ENCODE results near the gene PAPPA. TPM values are rescaled to one million over a fixed set of nuclear protein-coding genes. Genes with fewer than 3 reads are reported as not detected.

Gene PAPPA
- total RNA-seq, 1 experiment from 2014 or later, result 0.22 TPM

DNA sequence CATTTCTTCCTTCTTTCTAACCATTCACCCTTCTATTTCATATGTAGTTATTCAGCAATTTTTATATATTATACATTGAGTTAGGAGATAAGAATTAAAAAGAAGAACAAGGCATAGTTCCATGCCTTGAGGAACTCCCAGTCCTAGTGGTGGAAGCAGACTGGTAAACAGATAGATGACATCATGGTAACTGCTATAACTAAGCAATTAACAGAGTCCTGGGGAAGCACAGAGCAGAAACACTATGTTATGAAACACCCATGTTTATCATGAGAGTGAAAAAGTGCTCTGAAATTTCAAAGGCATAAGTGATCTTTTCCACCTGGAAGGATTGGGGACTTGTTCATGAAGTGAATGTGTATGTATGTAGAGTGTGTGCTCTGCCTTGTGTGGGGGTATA, 14.6 kb downstream of the PAPPA start:
- H3K9me3 Mint-ChIP-seq, result no peaks in the 10 kb centered on the region
- no peak overlapping the region for H3K4me3 Mint-ChIP-seq
- no peak for TF ChIP-seq MXD4 (CRISPR knock-in tag; IDR thresholded peaks at IDR 0.05; ENCODE audit: borderline replicate concordance)
- no peak for TF ChIP-seq NR3C1 (CRISPR knock-in tag; conservative IDR thresholded peaks at IDR 0.05; ENCODE audit: low read depth)
- TF ChIP-seq, protein P1, sequence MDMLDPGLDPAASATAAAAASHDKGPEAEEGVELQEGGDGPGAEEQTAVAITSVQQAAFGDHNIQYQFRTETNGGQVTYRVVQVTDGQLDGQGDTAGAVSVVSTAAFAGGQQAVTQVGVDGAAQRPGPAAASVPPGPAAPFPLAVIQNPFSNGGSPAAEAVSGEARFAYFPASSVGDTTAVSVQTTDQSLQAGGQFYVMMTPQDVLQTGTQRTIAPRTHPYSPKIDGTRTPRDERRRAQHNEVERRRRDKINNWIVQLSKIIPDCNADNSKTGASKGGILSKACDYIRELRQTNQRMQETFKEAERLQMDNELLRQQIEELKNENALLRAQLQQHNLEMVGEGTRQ (CRISPR knock-in tag; IDR thresholded peaks at IDR 0.05), result no peak
- no peak for TF ChIP-seq ZNF317 (CRISPR knock-in tag; IDR thresholded peaks at IDR 0.05; ENCODE audit: borderline replicate concordance, low read depth)
- no peak overlapping the region for H3K27ac Mint-ChIP-seq
- H3K36me3 Mint-ChIP-seq, result no peaks in the 10 kb centered on the region
- H3K27me3 Mint-ChIP-seq (ENCODE audit: low read depth), result peaks cover 7% of the 10 kb centered on the region
- ChIA-PET CTCF (interaction anchor here (0.6 to 1.2 kb wide), 2 partner anchors 287 to 327 kb away, joined by 3 read pairs; no protein-coding TSS in a partner anchor), POLR2A (no interaction called here)
- DNase-seq (ENCODE audit: low spot score) (no peak), ATAC-seq (no peak)
- H3K4me1 Mint-ChIP-seq, result no peaks in the 10 kb centered on the region

GRCh38 chr9:116172216-116172615, 18.6 kb downstream of the PAPPA start:
- peaks cover 16% of the 10 kb centered on the region for H3K27me3 Mint-ChIP-seq (ENCODE audit: low read depth)
- CTCF ChIA-PET, result no interaction called here
- H3K36me3 Mint-ChIP-seq, result no peaks in the 10 kb centered on the region

DNA sequence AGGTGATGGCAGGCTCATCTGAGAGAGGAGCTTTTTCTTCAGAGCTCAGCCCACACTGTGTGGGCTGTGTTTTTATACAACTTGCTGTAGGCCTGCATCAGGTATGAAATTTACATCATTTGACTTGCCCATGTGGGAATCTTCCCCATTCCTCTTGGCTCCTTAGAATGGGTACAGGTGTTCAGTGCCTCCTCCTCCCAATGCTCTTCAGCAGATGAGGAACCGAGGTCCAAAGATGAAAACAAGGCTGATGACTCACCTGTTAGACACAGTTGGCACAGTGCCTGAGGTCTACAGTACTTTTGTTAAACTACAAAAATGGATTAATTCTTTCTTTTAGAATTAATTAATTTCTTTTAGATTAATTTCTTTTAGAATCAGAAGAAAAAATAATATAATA, 20.8 kb downstream of the PAPPA start:
- DNase-seq (ENCODE audit: low spot score), result no peak
- no peak for TF ChIP-seq AR (CRISPR knock-in tag; IDR thresholded peaks at IDR 0.05)
- no peak for TF ChIP-seq FOXJ3 (CRISPR knock-in tag; IDR thresholded peaks at IDR 0.05; ENCODE audit: borderline replicate concordance)
- TF ChIP-seq, protein P2, sequence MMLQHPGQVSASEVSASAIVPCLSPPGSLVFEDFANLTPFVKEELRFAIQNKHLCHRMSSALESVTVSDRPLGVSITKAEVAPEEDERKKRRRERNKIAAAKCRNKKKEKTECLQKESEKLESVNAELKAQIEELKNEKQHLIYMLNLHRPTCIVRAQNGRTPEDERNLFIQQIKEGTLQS (CRISPR knock-in tag; conservative IDR thresholded peaks at IDR 0.05), result no peak
- no peak for TF ChIP-seq NR2C2 (CRISPR knock-in tag; IDR thresholded peaks at IDR 0.05)
- no peak for TF ChIP-seq E2F4 (CRISPR knock-in tag; IDR thresholded peaks at IDR 0.05; ENCODE audit: borderline replicate concordance, low read depth)
- TF ChIP-seq MAX (CRISPR knock-in tag; IDR thresholded peaks at IDR 0.05), result no peak
- no peak for TF ChIP-seq ZNF121 (CRISPR knock-in tag; IDR thresholded peaks at IDR 0.05)
- TF ChIP-seq HMGXB4 (CRISPR knock-in tag; IDR thresholded peaks at IDR 0.05), result no peak
- TF ChIP-seq FOXP1 (CRISPR knock-in tag; IDR thresholded peaks at IDR 0.05; ENCODE audit: borderline replicate concordance), result no peak
- no peak for TF ChIP-seq TEAD1 (CRISPR knock-in tag; IDR thresholded peaks at IDR 0.05)
- Mint-ChIP-seq H3K4me3 (no peak overlapping the region), H3K27me3 (ENCODE audit: low read depth) (peaks cover 24% of the 10 kb centered on the region), H3K27ac (no peak overlapping the region), H3K4me1 (no peaks in the 10 kb centered on the region), H3K9me3 (no peaks in the 10 kb centered on the region), H3K36me3 (no peaks in the 10 kb centered on the region)
- no peak for ATAC-seq
- POLR2A ChIA-PET, result interaction anchor here (0.5 to 0.6 kb wide), 2 partner anchors 22 to 200 kb away, joined by 3 read pairs; no protein-coding TSS in a partner anchor
- CTCF ChIA-PET, result no interaction called here

More at GRCh38 chr9:116172216-116172615, 18.6 kb downstream of the PAPPA start:
- no peak for TF ChIP-seq NFATC4 (CRISPR knock-in tag; IDR thresholded peaks at IDR 0.05)
- TF ChIP-seq, protein P3, sequence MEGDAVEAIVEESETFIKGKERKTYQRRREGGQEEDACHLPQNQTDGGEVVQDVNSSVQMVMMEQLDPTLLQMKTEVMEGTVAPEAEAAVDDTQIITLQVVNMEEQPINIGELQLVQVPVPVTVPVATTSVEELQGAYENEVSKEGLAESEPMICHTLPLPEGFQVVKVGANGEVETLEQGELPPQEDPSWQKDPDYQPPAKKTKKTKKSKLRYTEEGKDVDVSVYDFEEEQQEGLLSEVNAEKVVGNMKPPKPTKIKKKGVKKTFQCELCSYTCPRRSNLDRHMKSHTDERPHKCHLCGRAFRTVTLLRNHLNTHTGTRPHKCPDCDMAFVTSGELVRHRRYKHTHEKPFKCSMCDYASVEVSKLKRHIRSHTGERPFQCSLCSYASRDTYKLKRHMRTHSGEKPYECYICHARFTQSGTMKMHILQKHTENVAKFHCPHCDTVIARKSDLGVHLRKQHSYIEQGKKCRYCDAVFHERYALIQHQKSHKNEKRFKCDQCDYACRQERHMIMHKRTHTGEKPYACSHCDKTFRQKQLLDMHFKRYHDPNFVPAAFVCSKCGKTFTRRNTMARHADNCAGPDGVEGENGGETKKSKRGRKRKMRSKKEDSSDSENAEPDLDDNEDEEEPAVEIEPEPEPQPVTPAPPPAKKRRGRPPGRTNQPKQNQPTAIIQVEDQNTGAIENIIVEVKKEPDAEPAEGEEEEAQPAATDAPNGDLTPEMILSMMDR (IDR thresholded peaks at IDR 0.05), result no peak
- TF ChIP-seq GABPB1 (CRISPR knock-in tag; IDR thresholded peaks at IDR 0.05), result no peak
- TF ChIP-seq TEAD4 (CRISPR knock-in tag; IDR thresholded peaks at IDR 0.05), result no peak
- no peak for TF ChIP-seq RELA (CRISPR knock-in tag; IDR thresholded peaks at IDR 0.05; ENCODE audit: borderline replicate concordance)
- TF ChIP-seq GRHL2 (CRISPR knock-in tag; IDR thresholded peaks at IDR 0.05; ENCODE audit: insufficient replicate concordance, severe bottlenecking), result no peak
- no peak for TF ChIP-seq IRF2 (CRISPR knock-in tag; IDR thresholded peaks at IDR 0.05; ENCODE audit: borderline replicate concordance, low read depth)
- TF ChIP-seq, protein P4, sequence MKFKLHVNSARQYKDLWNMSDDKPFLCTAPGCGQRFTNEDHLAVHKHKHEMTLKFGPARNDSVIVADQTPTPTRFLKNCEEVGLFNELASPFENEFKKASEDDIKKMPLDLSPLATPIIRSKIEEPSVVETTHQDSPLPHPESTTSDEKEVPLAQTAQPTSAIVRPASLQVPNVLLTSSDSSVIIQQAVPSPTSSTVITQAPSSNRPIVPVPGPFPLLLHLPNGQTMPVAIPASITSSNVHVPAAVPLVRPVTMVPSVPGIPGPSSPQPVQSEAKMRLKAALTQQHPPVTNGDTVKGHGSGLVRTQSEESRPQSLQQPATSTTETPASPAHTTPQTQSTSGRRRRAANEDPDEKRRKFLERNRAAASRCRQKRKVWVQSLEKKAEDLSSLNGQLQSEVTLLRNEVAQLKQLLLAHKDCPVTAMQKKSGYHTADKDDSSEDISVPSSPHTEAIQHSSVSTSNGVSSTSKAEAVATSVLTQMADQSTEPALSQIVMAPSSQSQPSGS (CRISPR knock-in tag; IDR thresholded peaks at IDR 0.05; ENCODE audit: borderline replicate concordance, low read depth), result no peak
- TF ChIP-seq, protein P2 (CRISPR knock-in tag; conservative IDR thresholded peaks at IDR 0.05), result no peak
- no peaks in the 10 kb centered on the region for H3K4me1 Mint-ChIP-seq
- POLR2A ChIA-PET, result no interaction called here
- DNase-seq (ENCODE audit: low spot score) (no peak), ATAC-seq (no peak)
- H3K4me3 Mint-ChIP-seq, result no peak overlapping the region
- H3K27ac Mint-ChIP-seq, result no peak overlapping the region
- H3K9me3 Mint-ChIP-seq, result no peaks in the 10 kb centered on the region

Measured in WTC11 (cell line).